ENCODE data around the gene NADK. TPM values are rescaled to one million over a fixed set of nuclear protein-coding genes. Genes with fewer than 3 reads are reported as not detected.

The NADK gene
- total and polyA plus RNA-seq, 9 donors, result 21.8 to 76.0 (median 57.0) TPM

DNA sequence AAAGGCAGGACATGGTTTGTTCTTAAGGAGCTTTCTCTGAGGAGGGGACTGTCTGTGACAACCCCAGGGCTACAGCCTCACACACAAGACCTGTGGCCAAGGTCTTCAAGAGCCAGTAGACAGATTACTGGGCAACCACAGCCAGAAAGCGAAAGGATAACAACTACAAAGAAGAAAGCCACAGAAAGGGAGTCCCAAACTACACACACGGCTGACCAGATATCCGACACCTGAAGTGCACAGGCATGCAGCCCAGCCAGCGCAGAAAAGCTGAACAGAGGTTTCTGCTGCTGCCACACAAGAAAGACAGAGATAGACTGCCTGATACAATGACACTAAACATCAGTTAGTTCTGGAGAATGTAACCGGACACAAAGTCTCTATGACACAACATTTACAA, 21.4 kb upstream of the NADK start:
- Histone ChIP-seq H3K4me1 (ENCODE audit: insufficient read depth) (no peaks in the 10 kb centered on the region), H3K27ac (no peak overlapping the region), H3K27me3 (no peaks in the 10 kb centered on the region), H3K9me3 (no peaks in the 10 kb centered on the region), H3K36me3 (no peaks in the 10 kb centered on the region), H3K4me3 (no peak overlapping the region)
- DNase-seq, result no peak
- intact Hi-C loops (cut with DNase I), result loop anchor here in 1 of 4 donors (5.0 kb wide), 1 partner anchor 43 kb away; no protein-coding TSS in a partner anchor
- 84 to 91% (median 88%) methylated on average over 5 of the region's 5 CpGs for WGBS, 3 donors
- TF ChIP-seq POLR2A (IDR thresholded peaks at IDR 0.05) (no peak), EP300 (IDR thresholded peaks at IDR 0.05) (no peak)
- TF ChIP-seq, protein P1, sequence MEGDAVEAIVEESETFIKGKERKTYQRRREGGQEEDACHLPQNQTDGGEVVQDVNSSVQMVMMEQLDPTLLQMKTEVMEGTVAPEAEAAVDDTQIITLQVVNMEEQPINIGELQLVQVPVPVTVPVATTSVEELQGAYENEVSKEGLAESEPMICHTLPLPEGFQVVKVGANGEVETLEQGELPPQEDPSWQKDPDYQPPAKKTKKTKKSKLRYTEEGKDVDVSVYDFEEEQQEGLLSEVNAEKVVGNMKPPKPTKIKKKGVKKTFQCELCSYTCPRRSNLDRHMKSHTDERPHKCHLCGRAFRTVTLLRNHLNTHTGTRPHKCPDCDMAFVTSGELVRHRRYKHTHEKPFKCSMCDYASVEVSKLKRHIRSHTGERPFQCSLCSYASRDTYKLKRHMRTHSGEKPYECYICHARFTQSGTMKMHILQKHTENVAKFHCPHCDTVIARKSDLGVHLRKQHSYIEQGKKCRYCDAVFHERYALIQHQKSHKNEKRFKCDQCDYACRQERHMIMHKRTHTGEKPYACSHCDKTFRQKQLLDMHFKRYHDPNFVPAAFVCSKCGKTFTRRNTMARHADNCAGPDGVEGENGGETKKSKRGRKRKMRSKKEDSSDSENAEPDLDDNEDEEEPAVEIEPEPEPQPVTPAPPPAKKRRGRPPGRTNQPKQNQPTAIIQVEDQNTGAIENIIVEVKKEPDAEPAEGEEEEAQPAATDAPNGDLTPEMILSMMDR (IDR thresholded peaks at IDR 0.05), result no peak

DNA sequence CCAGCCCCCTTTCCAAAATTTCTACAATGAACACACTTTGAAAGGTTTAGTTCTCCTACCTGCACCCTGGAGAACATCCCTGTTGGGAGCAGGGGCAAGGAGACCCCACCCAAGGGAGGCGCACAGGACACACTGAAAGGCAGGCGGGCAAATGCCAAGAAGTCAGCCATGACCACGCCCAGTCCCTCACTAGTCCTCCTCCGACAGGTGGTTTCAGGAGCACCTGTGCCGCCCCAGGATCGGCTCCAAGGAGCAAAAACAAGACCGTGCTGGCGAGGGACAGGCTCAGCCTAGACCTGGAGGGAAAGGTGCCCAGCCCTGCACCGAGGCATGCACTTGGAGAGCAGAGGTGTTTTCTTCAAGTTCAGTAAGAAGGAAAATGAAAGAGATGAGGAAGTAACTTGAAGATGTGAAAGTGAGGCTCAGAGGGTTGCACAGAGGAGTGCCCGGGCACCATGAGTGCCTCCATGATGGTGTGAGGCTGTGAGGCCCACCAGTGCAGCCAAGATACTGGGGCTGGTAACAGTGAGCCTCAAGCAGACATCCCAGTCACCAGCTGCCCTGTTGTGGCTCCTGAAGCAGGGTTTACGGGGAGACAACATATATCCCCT, 19.6 kb upstream of the NADK start:
- no peak for DNase-seq
- TF ChIP-seq, protein P1 (IDR thresholded peaks at IDR 0.05), result no peak
- TF ChIP-seq EP300 (IDR thresholded peaks at IDR 0.05) (no peak), POLR2A (IDR thresholded peaks at IDR 0.05) (no peak)
- Histone ChIP-seq H3K4me3 (no peak overlapping the region), H3K27me3 (no peaks in the 10 kb centered on the region), H3K27ac (no peak overlapping the region), H3K9me3 (no peaks in the 10 kb centered on the region), H3K36me3 (no peaks in the 10 kb centered on the region), H3K4me1 (ENCODE audit: insufficient read depth) (no peaks in the 10 kb centered on the region)
- intact Hi-C loops (cut with DNase I), result loop anchor here in 1 of 4 donors (5.0 kb wide), 1 partner anchor 44 kb away; no protein-coding TSS in a partner anchor
- WGBS, 3 donors, result 91 to 95% (median 92%) methylated on average over 11 of the region's 11 CpGs

DNA sequence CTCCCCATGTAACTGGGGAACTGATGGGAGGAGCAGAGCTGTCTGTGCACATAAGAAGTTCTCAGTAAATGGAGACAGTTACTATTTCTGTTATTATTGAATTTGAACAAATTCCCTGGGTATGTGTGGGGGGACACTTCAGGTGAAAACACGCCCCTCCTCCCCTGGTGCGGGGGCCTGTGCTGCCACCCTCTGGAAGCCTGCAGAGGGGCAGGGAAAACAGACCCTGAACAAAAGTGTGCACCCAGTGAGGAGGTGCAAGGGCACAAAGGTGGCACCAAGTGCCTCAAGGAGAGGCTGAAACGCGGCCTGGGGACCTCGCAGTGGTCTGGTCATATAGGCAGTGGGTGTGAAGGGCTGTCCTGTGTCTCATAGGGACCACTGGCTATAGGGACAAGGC, 18.2 kb upstream of the NADK start:
- no peaks in the 10 kb centered on the region for H3K4me1 ChIP-seq (ENCODE audit: insufficient read depth)
- DNase-seq, result no peak
- TF ChIP-seq, protein P1 (IDR thresholded peaks at IDR 0.05), result no peak
- TF ChIP-seq EP300 (IDR thresholded peaks at IDR 0.05) (no peak), POLR2A (IDR thresholded peaks at IDR 0.05) (no peak)
- intact Hi-C loops (cut with DNase I), result loop anchor here in 1 of 4 donors (5.0 kb wide), 1 partner anchor 46 kb away; no protein-coding TSS in a partner anchor
- H3K9me3 ChIP-seq, result no peaks in the 10 kb centered on the region
- no peak overlapping the region for H3K4me3 ChIP-seq
- WGBS, 3 donors, result 82 to 90% (median 89%) methylated on average over 5 of the region's 5 CpGs
- no peak overlapping the region for H3K27ac ChIP-seq
- no peaks in the 10 kb centered on the region for H3K27me3 ChIP-seq
- no peaks in the 10 kb centered on the region for H3K36me3 ChIP-seq

DNA sequence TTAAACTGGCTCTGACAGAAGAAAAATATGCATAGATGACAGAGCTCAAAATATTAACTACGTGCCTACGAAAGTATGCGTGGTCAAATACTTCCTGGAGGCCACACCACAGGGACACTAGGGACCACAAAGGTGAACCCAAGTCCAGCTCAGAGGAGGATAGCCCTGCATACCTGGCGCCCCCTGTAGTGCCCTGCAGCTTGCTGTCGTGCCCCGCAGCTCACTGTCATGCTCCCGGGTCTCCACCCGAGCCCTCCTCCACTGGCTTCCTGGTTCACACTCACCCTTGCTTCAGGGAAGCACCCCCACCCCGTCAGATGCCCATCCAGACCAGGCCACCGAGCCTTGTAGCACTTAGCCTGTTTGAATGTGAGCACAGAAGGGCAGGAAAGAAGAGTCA, 16.7 kb upstream of the NADK start:
- no peak for DNase-seq
- no peaks in the 10 kb centered on the region for H3K4me1 ChIP-seq (ENCODE audit: insufficient read depth)
- no peak overlapping the region for H3K27ac ChIP-seq
- no peaks in the 10 kb centered on the region for H3K36me3 ChIP-seq
- TF ChIP-seq, protein P1 (IDR thresholded peaks at IDR 0.05), result no peak
- no peak for TF ChIP-seq POLR2A (IDR thresholded peaks at IDR 0.05)
- no peak for TF ChIP-seq EP300 (IDR thresholded peaks at IDR 0.05)
- intact Hi-C loops (cut with DNase I), result loop anchor here in 1 of 4 donors (5.0 kb wide), 1 partner anchor 47 kb away; no protein-coding TSS in a partner anchor
- no peaks in the 10 kb centered on the region for H3K27me3 ChIP-seq
- WGBS, 3 donors, result 90 to 95% (median 93%) methylated on average over 10 of the region's 10 CpGs
- no peaks in the 10 kb centered on the region for H3K9me3 ChIP-seq
- no peak overlapping the region for H3K4me3 ChIP-seq

Data from ovary (tissue), 9 donors.